Endothelial cell of umbilical vein (primary cell): ENCODE data around the gene ASXL2. TPM values are rescaled to one million over a fixed set of nuclear protein-coding genes. Genes with fewer than 3 reads are reported as not detected.

ENCODE experiments used
- BruUV-seq: library from RNA; stranded (reverse); fragments of 400-500 nt; replicated peaks from 2 replicates; lab custom pipeline; 2021; lab: Mats Ljungman, UMichigan
- CTCF ChIA-PET: fragments of 300-600, 350-600 bp; sonication (Branson Sonifier 250); formaldehyde crosslinking; loops from one replicate; lab custom pipeline; 2021; ENCODE audit warnings: antibody characterized with exemption, inconsistent platforms; lab: Charles Lee
- POLR2A ChIA-PET: fragments of 300-600, 350-600 bp; sonication (Branson Sonifier 250); formaldehyde crosslinking; loops from one replicate; lab custom pipeline; 2021; ENCODE audit warnings: antibody characterized with exemption, inconsistent platforms; lab: Charles Lee
- DNase-seq: peaks from one replicate; pipeline ENCODE4 v3.0.0-alpha.2; 2011; ENCODE audit warnings: low read depth, low spot score
- FAIRE-seq: peaks from 2 replicates; lab custom pipeline; 2011; peaks lifted over from hg19 to GRCh38; lab: Jason Lieb, UNC
- H2AFZ ChIP-seq: 2 replicates; pipeline ENCODE4 v1.6.0; 2012; ENCODE audit warnings: low read depth, low read length, control low read depth, inconsistent platforms
- H3K27ac ChIP-seq: 2 replicates; pipeline ENCODE4 v1.5.1; 2011; ENCODE audit warnings: low read depth, mild to moderate bottlenecking, control low read depth, low read length, moderate library complexity; ENCODE audit not compliant: insufficient read depth
- H3K27me3 ChIP-seq, 2 experiments: 2 replicates each; pipeline versions ENCODE4 v1.6.0 to v1.6.1; 2011; ENCODE audit warnings: low read length in 2 of 2, mixed read lengths in 1 of 2; ENCODE audit not compliant: control insufficient read depth in 2 of 2, insufficient read depth in 2 of 2
- H3K36me3 ChIP-seq, 2 experiments: 2 replicates in 1 of 2; 3 replicates in 1 of 2; pipeline ENCODE4 v1.5.1; 2011; ENCODE audit warnings: low read length in 2 of 2, mild to moderate bottlenecking in 1 of 2, moderate library complexity in 1 of 2; ENCODE audit not compliant: control insufficient read depth in 2 of 2, insufficient read depth in 2 of 2; ENCODE audit errors: extremely low read depth in 1 of 2
- H3K4me1 ChIP-seq: 3 replicates; pipeline ENCODE4 v1.5.1; 2011; ENCODE audit warnings: mild to moderate bottlenecking, low read length; ENCODE audit not compliant: control insufficient read depth, insufficient read depth; ENCODE audit errors: extremely low read depth
- H3K4me2 ChIP-seq: 2 replicates; pipeline ENCODE4 v1.6.1; 2011; ENCODE audit warnings: low read length, control low read depth, mixed read lengths; ENCODE audit not compliant: insufficient read depth
- H3K4me3 ChIP-seq, 3 experiments: fragments of 200-600 bp in 1 of 3; sonication (generic), shearing (Covaris generic) in 1 of 3; replicated peaks in 1 of 3; 2 replicates each; pipeline ENCODE4 v1.5.1; 2011 to 2016; ENCODE audit warnings: control low read depth in 3 of 3, low read length in 3 of 3, mild to moderate bottlenecking in 2 of 3, inconsistent platforms in 1 of 3, low read depth in 1 of 3, moderate library complexity in 1 of 3; ENCODE audit not compliant: insufficient read depth in 1 of 3
- H3K79me2 ChIP-seq: 2 replicates; pipeline ENCODE4 v1.6.0; 2012; ENCODE audit warnings: low read length, inconsistent platforms; ENCODE audit not compliant: control insufficient read depth, insufficient read depth
- H3K9ac ChIP-seq: replicated peaks from 2 replicates; pipeline ENCODE3; 2011; ENCODE audit warnings: low read length, control low read depth; ENCODE audit not compliant: insufficient read depth; ENCODE audit errors: extremely low read depth
- H3K9me1 ChIP-seq: replicated peaks from 3 replicates; pipeline ENCODE4 v1.6.0; 2011; ENCODE audit warnings: mild to moderate bottlenecking, low read length; ENCODE audit not compliant: control insufficient read depth, insufficient read depth; ENCODE audit errors: extremely low read depth
- H3K9me3 ChIP-seq: replicated peaks from 2 replicates; pipeline ENCODE4 v1.5.1; 2012; ENCODE audit warnings: low read length, inconsistent platforms; ENCODE audit not compliant: control insufficient read depth, insufficient read depth
- H4K20me1 ChIP-seq: replicated peaks from 2 replicates; pipeline ENCODE3; 2011; ENCODE audit warnings: mild to moderate bottlenecking, low read length; ENCODE audit not compliant: control insufficient read depth, insufficient read depth; ENCODE audit errors: extremely low read depth
- EZH2 ChIP-seq: IDR thresholded peaks from 2 replicates; pipeline ENCODE4 v1.6.1; 2012; ENCODE audit warnings: borderline replicate concordance, low read depth, mild to moderate bottlenecking, moderate library complexity, low read length, inconsistent platforms; ENCODE audit not compliant: severe bottlenecking
- FOS ChIP-seq: IDR thresholded peaks from 2 replicates; pipeline ENCODE4 v1.6.1; 2011; ENCODE audit warnings: mild to moderate bottlenecking, low read length, moderate library complexity, borderline replicate concordance; ENCODE audit not compliant: insufficient read depth
- GATA2 ChIP-seq: IDR thresholded peaks from 2 replicates; pipeline ENCODE4 v1.7.0; 2011; ENCODE audit warnings: low read depth, mild to moderate bottlenecking, moderate library complexity, mixed read lengths, low read length; ENCODE audit not compliant: insufficient read length, insufficient read depth
- JUN ChIP-seq: IDR thresholded peaks from 2 replicates; pipeline ENCODE4 v1.6.1; 2011; ENCODE audit warnings: borderline replicate concordance, low read depth; ENCODE audit not compliant: insufficient read length, insufficient read depth
- MYC ChIP-seq: IDR thresholded peaks from one replicate; pipeline ENCODE4 v1.6.1; 2011; ENCODE audit warnings: mild to moderate bottlenecking, low read depth, low read length
- POLR2A ChIP-seq: IDR thresholded peaks from 2 replicates; pipeline ENCODE4 v1.6.1; 2012; ENCODE audit warnings: low read depth, mild to moderate bottlenecking, control low read depth, low read length
- POLR2AphosphoS5 ChIP-seq: IDR thresholded peaks from 2 replicates; pipeline ENCODE4 v1.6.1; 2012; ENCODE audit warnings: low read depth, mild to moderate bottlenecking, control low read depth, low read length, moderate library complexity; ENCODE audit not compliant: insufficient read depth
- dilution Hi-C: fragments of 300-500 bp; cut with MboI; formaldehyde crosslinking; loops from one replicate; pipeline ENCODE4 v1.15.0; 2019; ENCODE audit warnings: low sequenced_read_pairs; ENCODE audit not compliant: extremely low pct_ligation_motif_present
- intact Hi-C: fragments of 100-400 bp; cut with micrococcal nuclease; formaldehyde crosslinking; loops from one replicate; pipeline ENCODE4 v1.10.0; 2022
- polyA plus RNA-seq, 4 experiments: library from polyadenylated mRNA; depleted of rRNA in 3 of 4; stranded (reverse) in 3 of 4; unstranded in 1 of 4; fragments of >200 nt; gene quantifications; 2 replicates each; pipeline versions ENCODE4 v1.2.1 to v1.2.3, GENCODE V29; 2011 to 2012; ENCODE audit warnings: missing spikeins in 1 of 4
- total RNA-seq: library from RNA; stranded (reverse); gene quantifications from 2 replicates; pipeline ENCODE4 v1.2.3, GENCODE V29; 2021
- TF ChIP-seq, protein P1 (sequence below), 2 donors: IDR thresholded peaks; 1 replicate in 1 of 2; 2 replicates in 1 of 2; pipeline ENCODE4 v1.5.1; 2011; ENCODE audit warnings: low read length in 2 of 2, mild to moderate bottlenecking in 2 of 2, moderate library complexity in 2 of 2, control low read depth in 1 of 2, inconsistent platforms in 1 of 2, low read depth in 1 of 2; ENCODE audit not compliant: insufficient read depth in 1 of 2; ENCODE audit errors: extremely low read depth in 1 of 2
- TF ChIP-seq, protein P2 (sequence below): IDR thresholded peaks from 2 replicates; pipeline ENCODE4 v1.6.1; 2011; ENCODE audit not compliant: insufficient read depth, insufficient read length

Gene ASXL2
- total and polyA plus RNA-seq, 2 donors (not counting 3 experiments of a cell fraction or from before 2014, with no cell fraction given), result 6.1 to 33.8 TPM

DNA sequence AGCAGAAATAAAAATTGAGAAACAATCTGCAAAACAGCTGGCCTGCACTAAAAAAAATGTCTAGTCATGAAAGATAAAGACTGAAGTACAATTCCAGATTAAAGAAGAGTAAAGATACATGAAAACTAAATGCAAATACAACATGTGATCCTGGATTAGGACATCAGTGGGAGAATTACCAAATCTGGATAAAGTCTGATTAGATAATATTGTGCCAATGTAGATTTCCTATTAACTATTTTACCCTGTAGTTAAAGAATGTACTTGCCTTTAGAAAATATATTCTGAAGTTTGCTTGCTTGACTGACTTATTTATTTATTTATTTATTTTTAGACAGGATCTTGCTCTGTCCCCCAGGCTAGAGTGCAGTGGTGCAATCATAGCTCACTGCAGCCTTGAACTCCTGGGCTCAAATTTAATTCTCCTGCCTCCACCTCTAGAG is 58.7 kb downstream of the ASXL2 start:
- no peak overlapping the region for H3K9ac ChIP-seq
- H3K79me2 ChIP-seq, result peaks cover 26% of the 10 kb centered on the region
- DNase-seq, result no peak
- H3K9me1 ChIP-seq, result no peaks in the 10 kb centered on the region
- H3K4me2 ChIP-seq, result no peak overlapping the region
- H3K4me3 ChIP-seq, result no peak overlapping the region
- ChIA-PET CTCF (no interaction called here), POLR2A (no interaction called here)
- no TSS peak for BruUV-seq
- H2AFZ ChIP-seq, result no peak overlapping the region
- H4K20me1 ChIP-seq, result no peaks in the 10 kb centered on the region
- TF ChIP-seq, protein P1, sequence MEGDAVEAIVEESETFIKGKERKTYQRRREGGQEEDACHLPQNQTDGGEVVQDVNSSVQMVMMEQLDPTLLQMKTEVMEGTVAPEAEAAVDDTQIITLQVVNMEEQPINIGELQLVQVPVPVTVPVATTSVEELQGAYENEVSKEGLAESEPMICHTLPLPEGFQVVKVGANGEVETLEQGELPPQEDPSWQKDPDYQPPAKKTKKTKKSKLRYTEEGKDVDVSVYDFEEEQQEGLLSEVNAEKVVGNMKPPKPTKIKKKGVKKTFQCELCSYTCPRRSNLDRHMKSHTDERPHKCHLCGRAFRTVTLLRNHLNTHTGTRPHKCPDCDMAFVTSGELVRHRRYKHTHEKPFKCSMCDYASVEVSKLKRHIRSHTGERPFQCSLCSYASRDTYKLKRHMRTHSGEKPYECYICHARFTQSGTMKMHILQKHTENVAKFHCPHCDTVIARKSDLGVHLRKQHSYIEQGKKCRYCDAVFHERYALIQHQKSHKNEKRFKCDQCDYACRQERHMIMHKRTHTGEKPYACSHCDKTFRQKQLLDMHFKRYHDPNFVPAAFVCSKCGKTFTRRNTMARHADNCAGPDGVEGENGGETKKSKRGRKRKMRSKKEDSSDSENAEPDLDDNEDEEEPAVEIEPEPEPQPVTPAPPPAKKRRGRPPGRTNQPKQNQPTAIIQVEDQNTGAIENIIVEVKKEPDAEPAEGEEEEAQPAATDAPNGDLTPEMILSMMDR (IDR thresholded peaks at IDR 0.05; ENCODE audit: extremely low read depth in 1 of 2, insufficient read depth in 1 of 2, low read depth in 1 of 2, low read length in 2 of 2), result no peak
- TF ChIP-seq POLR2AphosphoS5 (no peak), GATA2 (no peak), FOS (no peak), POLR2A (no peak)
- intact Hi-C loops, result no loop called here
- FAIRE-seq, result no peak
- no peaks in the 10 kb centered on the region for H3K27me3 ChIP-seq
- H3K9me3 ChIP-seq, result no peaks in the 10 kb centered on the region
- H3K4me1 ChIP-seq, result peaks cover 18% of the 10 kb centered on the region
- no peak overlapping the region for H3K27ac ChIP-seq
- dilution Hi-C loops, result no loop called here
- no peaks in the 10 kb centered on the region for H3K36me3 ChIP-seq

GRCh38 chr2:25817630-25818029 is 60.7 kb downstream of the ASXL2 start:
- dilution Hi-C loops (no loop called here), intact Hi-C loops (no loop called here)
- ChIA-PET CTCF (interaction anchor here (1.7 kb wide), 1 partner anchor 72 kb away, joined by 3 read pairs; no protein-coding TSS in a partner anchor), POLR2A (no interaction called here)
- no peak overlapping the region for H3K27ac ChIP-seq
- H3K79me2 ChIP-seq, result peaks cover 34% of the 10 kb centered on the region
- H3K4me2 ChIP-seq, result no peak overlapping the region
- no TSS peak for BruUV-seq
- H3K4me1 ChIP-seq, result peaks cover 17% of the 10 kb centered on the region
- no peak overlapping the region for H2AFZ ChIP-seq
- no peaks in the 10 kb centered on the region for H3K9me3 ChIP-seq
- H3K4me3 ChIP-seq, result no peak overlapping the region
- H4K20me1 ChIP-seq, result no peaks in the 10 kb centered on the region
- H3K36me3 ChIP-seq, result no peaks in the 10 kb centered on the region
- no peaks in the 10 kb centered on the region for H3K9me1 ChIP-seq
- no peak for TF ChIP-seq JUN
- no peak for TF ChIP-seq EZH2
- no peak for TF ChIP-seq GATA2
- TF ChIP-seq MYC, result no peak
- no peak for TF ChIP-seq FOS
- TF ChIP-seq, protein P2, sequence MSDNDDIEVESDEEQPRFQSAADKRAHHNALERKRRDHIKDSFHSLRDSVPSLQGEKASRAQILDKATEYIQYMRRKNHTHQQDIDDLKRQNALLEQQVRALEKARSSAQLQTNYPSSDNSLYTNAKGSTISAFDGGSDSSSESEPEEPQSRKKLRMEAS, result no peak
- TF ChIP-seq POLR2AphosphoS5, result no peak
- TF ChIP-seq POLR2A, result no peak
- TF ChIP-seq, protein P1 (IDR thresholded peaks at IDR 0.05; ENCODE audit: extremely low read depth in 1 of 2, insufficient read depth in 1 of 2, low read depth in 1 of 2, low read length in 2 of 2), result no peak
- H3K27me3 ChIP-seq, result no peaks in the 10 kb centered on the region
- FAIRE-seq (no peak), DNase-seq (no peak)
- no peak overlapping the region for H3K9ac ChIP-seq
